Ishikawa (cell line): ENCODE measurements around the gene LRRC8D.

Experiments
- CEBPB ChIP-seq: IDR thresholded peaks from 2 replicates; pipeline ENCODE4 v1.6.1; 2012
- EGR1 ChIP-seq: IDR thresholded peaks from 2 replicates; pipeline ENCODE4 v1.6.1; 2012
- EP300 ChIP-seq: IDR thresholded peaks from 2 replicates; pipeline ENCODE4 v1.6.1; 2012; ENCODE audit warnings: borderline replicate concordance
- TAF1 ChIP-seq: IDR thresholded peaks from 2 replicates; pipeline ENCODE4 v1.6.1; 2012; ENCODE audit warnings: low read depth, mild to moderate bottlenecking
- TF ChIP-seq, protein P1 (sequence below): IDR thresholded peaks from 2 replicates; pipeline ENCODE4 v1.6.1; 2012

GRCh38 chr1:89839516-89839915 lies 18.7 kb downstream of the LRRC8D start:
- TF ChIP-seq TAF1 (no peak), EP300 (no peak), EGR1 (no peak), CEBPB (no peak)
- TF ChIP-seq, protein P1, sequence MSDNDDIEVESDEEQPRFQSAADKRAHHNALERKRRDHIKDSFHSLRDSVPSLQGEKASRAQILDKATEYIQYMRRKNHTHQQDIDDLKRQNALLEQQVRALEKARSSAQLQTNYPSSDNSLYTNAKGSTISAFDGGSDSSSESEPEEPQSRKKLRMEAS, result no peak
